T follicular helper cell (primary cell): ENCODE measurements around the gene TAS2R30.
"Not testable (repeated sequence)": the region's sequence is repeated elsewhere in the genome, so short reads cannot be mapped to it uniquely, and the experiment has no call there.

ENCODE experiments used
- DNase-seq: peaks from one replicate; pipeline ENCODE4 v3.0.0-alpha.2; 2020; ENCODE audit warnings: low read depth

Gene TAS2R30

GRCh38 chr12:11114130-11114529, 20.3 kb downstream of the TAS2R30 start:
- not testable (repeated sequence) for DNase-seq

GRCh38 chr12:11111213-11111612, 23.2 kb downstream of the TAS2R30 start:
- DNase-seq: not testable (repeated sequence)

GRCh38 chr12:11108862-11109261, 25.6 kb downstream of the TAS2R30 start:
- DNase-seq: no peak

- DNase-seq: no peak
These were observed 26.7 kb downstream of the TAS2R30 start for GRCh38 chr12:11107719-11108118.

GRCh38 chr12:11106288-11106687, 28.2 kb downstream of the TAS2R30 start:
- no peak for DNase-seq

- no peak for DNase-seq
These were observed 28.9 kb downstream of the TAS2R30 start for GRCh38 chr12:11105546-11105945.

GRCh38 chr12:11094910-11095309, 39.5 kb downstream of the TAS2R30 start:
- DNase-seq: not testable (repeated sequence)

- no peak for DNase-seq
These were observed 42.3 kb downstream of the TAS2R30 start, which contains the start of gene TAS2R43 for GRCh38 chr12:11092128-11092527. TSS of gene TAS2R43 (minus strand) at chr12:11092313. CDS start at chr12:11092229, 84 bp downstream.

GRCh38 chr12:11089246-11089645, 45.2 kb downstream of the TAS2R30 start:
- no peak for DNase-seq

- no peak for DNase-seq
These were observed 49.0 kb downstream of the TAS2R30 start for GRCh38 chr12:11085419-11085818.
